HepG2 (cell line): ENCODE measurements around the gene ELP5.

ENCODE experiments used
- CHD2 ChIP-seq: IDR thresholded peaks from 2 replicates; pipeline ENCODE4 v1.6.1; 2011; ENCODE audit warnings: low read depth, low read length, improper control_type of control experiment
- CTCF ChIP-seq: sonication (generic); formaldehyde crosslinking; IDR thresholded peaks from 2 replicates; pipeline ENCODE4 v1.5.0; 2020; ENCODE audit warnings: mild to moderate bottlenecking, missing genetic modification reagents, moderate library complexity
- FOXK1 ChIP-seq: sonication (generic); formaldehyde crosslinking; IDR thresholded peaks from 2 replicates; pipeline ENCODE4 v1.4.0; 2020; ENCODE audit warnings: low read depth, missing genetic modification reagents, borderline replicate concordance
- HNRNPK ChIP-seq: fragments of 200-400 bp; formaldehyde crosslinking; IDR thresholded peaks from 2 replicates; pipeline ENCODE4 v1.6.1; 2018; ENCODE audit warnings: low read length, low read depth, moderate library complexity, mild to moderate bottlenecking; ENCODE audit not compliant: poor library complexity, severe bottlenecking
- LCORL ChIP-seq, 2 experiments: fragments of 450-650 bp in 1 of 2; sonication (generic) in 1 of 2; formaldehyde crosslinking in 1 of 2; IDR thresholded peaks; 2 replicates each; pipeline versions ENCODE4 v1.5.0 to v1.6.1; 2017 to 2020; ENCODE audit warnings: antibody characterized with exemption in 1 of 2, missing genetic modification reagents in 1 of 2
- MBD4 ChIP-seq: IDR thresholded peaks from 2 replicates; pipeline ENCODE4 v1.6.1; 2012; ENCODE audit warnings: low read length, inconsistent platforms, borderline replicate concordance
- SMC3 ChIP-seq: IDR thresholded peaks from 2 replicates; pipeline ENCODE4 v1.6.1; 2011; ENCODE audit warnings: low read length, improper control_type of control experiment
- SRF ChIP-seq: IDR thresholded peaks from 2 replicates; pipeline ENCODE4 v1.6.1; 2011; ENCODE audit warnings: mild to moderate bottlenecking, low read depth, low read length, moderate library complexity
- ZHX1 ChIP-seq: sonication (generic); formaldehyde crosslinking; IDR thresholded peaks from 2 replicates; pipeline ENCODE4 v1.8.1; 2022; ENCODE audit warnings: low read depth, mild to moderate bottlenecking, missing genetic modification reagents
- ZNF530 ChIP-seq: sonication (generic); formaldehyde crosslinking; IDR thresholded peaks from 2 replicates; pipeline ENCODE4 v1.5.0; 2020; ENCODE audit warnings: low read depth, mild to moderate bottlenecking, missing genetic modification reagents
- ZNF619 ChIP-seq: sonication (generic); formaldehyde crosslinking; IDR thresholded peaks from 2 replicates; pipeline ENCODE4 v1.4.0; 2020; ENCODE audit warnings: mild to moderate bottlenecking, missing genetic modification reagents
- ZNF678 ChIP-seq: sonication (generic); formaldehyde crosslinking; IDR thresholded peaks from 2 replicates; pipeline ENCODE4 v1.4.0; 2020; ENCODE audit warnings: mild to moderate bottlenecking, missing genetic modification reagents
- ZNF768 ChIP-seq: sonication (generic); formaldehyde crosslinking; IDR thresholded peaks from 2 replicates; pipeline ENCODE4 v1.4.0; 2020; ENCODE audit warnings: missing genetic modification reagents
- ZSCAN21 ChIP-seq: sonication (generic); formaldehyde crosslinking; IDR thresholded peaks from 2 replicates; pipeline ENCODE4 v1.8.0; 2022; ENCODE audit warnings: mild to moderate bottlenecking, missing genetic modification reagents, moderate library complexity, borderline replicate concordance

GRCh38 chr17:7306911-7307685 is 55.1 kb downstream of the ELP5 start, which contains the start of gene EIF5A:
- TF ChIP-seq SMC3: no peak
- TF ChIP-seq ZNF678: no peak
- TF ChIP-seq ZNF619: no peak; the same call in 1 of the 2 replicates
- TF ChIP-seq ZSCAN21: 0 out of 2 replicates have a peak, but pooled peaks have one; percentile 23
- no peak for TF ChIP-seq ZNF768 (CRISPR knock-in tag)
- no peak for TF ChIP-seq ZNF530 (CRISPR knock-in tag)
- no peak for TF ChIP-seq SRF
- peak; percentile 53; the same call in 1 of the 2 replicates for TF ChIP-seq ZHX1 (CRISPR knock-in tag)
- no peak for TF ChIP-seq CHD2
- peak; percentile 15; the same call in 1 of the 2 replicates for TF ChIP-seq CTCF (CRISPR knock-in tag)
- no peak for TF ChIP-seq FOXK1 (CRISPR knock-in tag)
- TF ChIP-seq LCORL (IDR thresholded peaks at IDR 0.05): no peak
- no peak for TF ChIP-seq LCORL (CRISPR knock-in tag; IDR thresholded peaks at IDR 0.05)
- no peak for TF ChIP-seq MBD4
- TF ChIP-seq HNRNPK: peak; percentile 7
